B cell (primary cell): ENCODE data around the gene RGS6. TPM values are rescaled to one million over a fixed set of nuclear protein-coding genes. Genes with fewer than 3 reads are reported as not detected.

Experiments used
- ATAC-seq: fragments of 200-7000 bp; cut with Tn5 transposase; one replicate; pipeline ENCODE4 v1.10.0; 2021; ENCODE audit warnings: low read depth, mild to moderate bottlenecking, moderate number of reproducible peaks, moderate library complexity
- CTCF ChIA-PET: fragments of 350-600 bp; sonication (Branson Sonifier 250); formaldehyde crosslinking; loops from one replicate; lab custom pipeline; 2021; ENCODE audit warnings: antibody characterized with exemption, inconsistent platforms; lab: Charles Lee
- POLR2A ChIA-PET: fragments of 350-600 bp; sonication (Branson Sonifier 250); formaldehyde crosslinking; loops from one replicate; lab custom pipeline; 2021; ENCODE audit warnings: antibody characterized with exemption; lab: Charles Lee
- DNase-seq: peaks from one replicate; pipeline ENCODE4 v3.0.0; 2013
- H2AFZ ChIP-seq: 2 replicates; pipeline ENCODE4 v1.6.1; 2012; ENCODE audit warnings: mild to moderate bottlenecking, low read depth, low read length; ENCODE audit not compliant: insufficient read depth, poor library complexity, severe bottlenecking
- H3K27ac ChIP-seq, 2 donors: 1 replicate in 1 of 2; 2 replicates in 1 of 2; pipeline ENCODE4 v1.5.1; 2012 to 2013; ENCODE audit warnings: low read length in 2 of 2, mild to moderate bottlenecking in 2 of 2, moderate library complexity in 1 of 2
- H3K27me3 ChIP-seq, 4 experiments: fragments of 200-600 bp in 1 of 4; sonication (generic) in 1 of 4; replicated peaks in 1 of 4; 1 replicate in 2 of 4; 2 replicates in 2 of 4; pipeline versions ENCODE4 v1.6.1 to v1.7.0; 2013 to 2016; ENCODE audit warnings: low read length in 3 of 4, mild to moderate bottlenecking in 2 of 4, mixed read lengths in 1 of 4, moderate library complexity in 1 of 4; ENCODE audit not compliant: insufficient read depth in 4 of 4, control insufficient read depth in 3 of 4; ENCODE audit errors: control extremely low read depth in 1 of 4
- H3K36me3 ChIP-seq, 2 experiments: replicated peaks in 1 of 2; 1 replicate in 1 of 2; 2 replicates in 1 of 2; pipeline versions ENCODE4 v1.6.1 to v1.7.1; 2013; ENCODE audit warnings: low read length in 1 of 2; ENCODE audit not compliant: insufficient read depth in 2 of 2, control insufficient read depth in 1 of 2; ENCODE audit errors: control extremely low read depth in 1 of 2, extremely low read depth in 1 of 2
- H3K4me1 ChIP-seq, 2 donors: fragments of 200-600 bp in 1 of 2; sonication (generic) in 1 of 2; 1 replicate in 1 of 2; 2 replicates in 1 of 2; pipeline versions ENCODE4 v1.5.1 to v1.6.1; 2013 to 2017; ENCODE audit warnings: low read length in 2 of 2; ENCODE audit not compliant: control insufficient read depth in 2 of 2, insufficient read depth in 2 of 2
- H3K4me2 ChIP-seq: replicated peaks from 2 replicates; pipeline ENCODE3; 2012; ENCODE audit warnings: mild to moderate bottlenecking, low read depth, low read length; ENCODE audit not compliant: poor library complexity, severe bottlenecking
- H3K4me3 ChIP-seq, 5 experiments: fragments of 200-600 bp in 1 of 5; sonication (generic) in 1 of 5; 1 replicate in 3 of 5; 2 replicates in 2 of 5; pipeline versions ENCODE4 v1.5.1 to v1.7.0; 2011 to 2016; ENCODE audit warnings: low read length in 4 of 5, mild to moderate bottlenecking in 4 of 5, low read depth in 2 of 5, control low read depth in 1 of 5, moderate library complexity in 1 of 5; ENCODE audit not compliant: insufficient read depth in 1 of 5; ENCODE audit errors: control extremely low read depth in 1 of 5, extremely low read depth in 1 of 5
- H3K79me2 ChIP-seq: fragments of 200-600 bp; sonication (generic); one replicate; pipeline ENCODE4 v1.6.0; 2016; ENCODE audit warnings: low read length; ENCODE audit not compliant: control insufficient read depth, insufficient read depth
- H3K9ac ChIP-seq: fragments of 200-600 bp; sonication (generic); 2 replicates; pipeline ENCODE4 v1.6.1; 2017; ENCODE audit warnings: mild to moderate bottlenecking, low read length, moderate library complexity
- H3K9me3 ChIP-seq, 3 donors: one replicate each; pipeline versions ENCODE4 v1.6.1 to v1.7.1; 2013; ENCODE audit warnings: low read length in 2 of 3; ENCODE audit not compliant: control insufficient read depth in 2 of 3, insufficient read depth in 1 of 3; ENCODE audit errors: control extremely low read depth in 1 of 3
- H4K20me1 ChIP-seq: 2 replicates; pipeline ENCODE4 v1.6.0; 2012; ENCODE audit warnings: mild to moderate bottlenecking, low read length; ENCODE audit not compliant: insufficient read depth, control insufficient read depth, poor library complexity, severe bottlenecking
- H3K27ac Mint-ChIP-seq: one replicate; pipeline ENCODE4 v1.8.0; 2021; ENCODE audit warnings: mixed read lengths
- H3K27me3 Mint-ChIP-seq: one replicate; pipeline ENCODE4 v1.8.0; 2021; ENCODE audit warnings: mixed read lengths
- H3K4me1 Mint-ChIP-seq: one replicate; pipeline ENCODE4 v1.8.0; 2021; ENCODE audit warnings: mixed read lengths
- H3K4me3 Mint-ChIP-seq: one replicate; pipeline ENCODE4 v1.8.0; 2021; ENCODE audit warnings: mixed read lengths
- H3K9me3 Mint-ChIP-seq: one replicate; pipeline ENCODE4 v1.8.0; 2022; ENCODE audit warnings: mixed read lengths; ENCODE audit not compliant: insufficient read depth
- CTCF ChIP-seq: fragments of 200-600 bp; IDR thresholded peaks from one replicate; pipeline ENCODE4 v1.8.0; 2022; ENCODE audit warnings: antibody characterized with exemption, mild to moderate bottlenecking
- EZH2 ChIP-seq: IDR thresholded peaks from 2 replicates; pipeline ENCODE4 v1.6.1; 2012; ENCODE audit warnings: borderline replicate concordance, low read depth, mild to moderate bottlenecking, moderate library complexity, low read length; ENCODE audit not compliant: insufficient read depth, poor library complexity, severe bottlenecking
- WGBS: methylation state at CpG from one replicate; pipeline ENCODE4 v1.1.5; 2013; ENCODE audit warnings: missing lambda C conversion rate; ENCODE audit not compliant: insufficient coverage; 5-methylcytosine and 5-hydroxymethylcytosine counted together
- intact Hi-C: fragments of 100-400 bp; cut with micrococcal nuclease; formaldehyde crosslinking; loops from one replicate; pipeline ENCODE4 v1.10.0; 2022
- polyA plus RNA-seq: library from polyadenylated mRNA; depleted of rRNA; stranded (reverse); fragments of >200 nt; gene quantifications from 2 replicates; pipeline ENCODE4 v1.2.3, GENCODE V29; 2012
- total RNA-seq, 2 donors: library from RNA; stranded (reverse); fragments of 120-200 nt in 1 of 2; gene quantifications; 1 replicate in 1 of 2; 2 replicates in 1 of 2; pipeline versions ENCODE4 v1.2.3 to v1.2.4, GENCODE V29; 2013 to 2022

RGS6 gene
- total and polyA plus RNA-seq, 2 donors (not counting 1 experiment from before 2014, with no cell fraction given) = 0.07 TPM; not detected in 1

- Mint-ChIP-seq H3K27ac (peak overlapping the region; percentile 38), H3K27me3 (no peaks in the 10 kb centered on the region), H3K4me1 (peaks cover 75% of the 10 kb centered on the region), H3K9me3 (peaks cover 15% of the 10 kb centered on the region), H3K4me3 (peak overlapping the region; percentile 66)
- Histone ChIP-seq H3K27me3 (no peaks in the 10 kb centered on the region), H3K4me3 (peak overlapping the region in 1 of 5 experiments; percentile 28), H3K27ac (peak overlapping the region in 1 of 2 donors; percentile 14), H2AFZ (no peak overlapping the region), H3K9me3 (peaks cover 2 to 17% (median 11%) of the 10 kb centered on the region in 3 donors), H3K79me2 (no peaks in the 10 kb centered on the region), H3K4me2 (peak overlapping the region; percentile 49), H3K36me3 (no peaks in the 10 kb centered on the region), H3K9ac (peak overlapping the region; percentile 21), H4K20me1 (no peaks in the 10 kb centered on the region), H3K4me1 (peaks cover 60 to 82% of the 10 kb centered on the region in 2 donors)
- no CpG with 5 or more reads among the region's 1 CpG for WGBS
- TF ChIP-seq CTCF = no peak
- TF ChIP-seq EZH2 = no peak
- CTCF ChIA-PET = interaction anchor here (1.3 to 1.6 kb wide), 2 partner anchors 10 to 18 kb away, joined by 3 to 6 read pairs; no protein-coding TSS in a partner anchor
- POLR2A ChIA-PET = no interaction called here
- peak; percentile 71 for ATAC-seq
- intact Hi-C loops = no loop called here
- peak; percentile 71 for DNase-seq
Observed at GRCh38 chr14:72535485-72535884, 603.3 kb downstream of the RGS6 start.

- intact Hi-C loops = no loop called here
- CTCF ChIA-PET = no interaction called here
- 100% methylated on average over 3 of the region's 3 CpGs for WGBS
Observed at GRCh38 chr14:72538387-72538786, 606.2 kb downstream of the RGS6 start.

More at GRCh38 chr14:72538387-72538786, 606.2 kb downstream of the RGS6 start:
- Mint-ChIP-seq H3K27me3 (no peaks in the 10 kb centered on the region), H3K4me1 (peaks cover 72% of the 10 kb centered on the region), H3K27ac (no peak overlapping the region), H3K4me3 (no peak overlapping the region), H3K9me3 (peaks cover 6% of the 10 kb centered on the region)
- Histone ChIP-seq H2AFZ (no peak overlapping the region), H3K27me3 (no peaks in the 10 kb centered on the region), H3K9ac (no peak overlapping the region), H3K27ac (no peak overlapping the region), H3K9me3 (peaks cover 2 to 22% (median 2%) of the 10 kb centered on the region in 3 donors), H3K36me3 (no peaks in the 10 kb centered on the region), H3K79me2 (no peaks in the 10 kb centered on the region), H4K20me1 (no peaks in the 10 kb centered on the region), H3K4me2 (no peak overlapping the region), H3K4me1 (peaks cover 57 to 72% of the 10 kb centered on the region in 2 donors), H3K4me3 (no peak overlapping the region)
- DNase-seq (no peak), ATAC-seq (no peak)
- POLR2A ChIA-PET = interaction anchor here (0.7 kb wide), 1 partner anchor 294 kb away, joined by 3 read pairs; no protein-coding TSS in a partner anchor
- TF ChIP-seq EZH2 = no peak
- TF ChIP-seq CTCF = no peak
